Stimulated activated CD4-positive, alpha-beta T cell treated with anti-CD3 and anti-CD28 coated beads, Interleukin-15, amount 100 ng/mL, for 48 hours (primary cell): ENCODE results near the gene PEX11B.
"Not testable (repeated sequence)": the region's sequence is repeated elsewhere in the genome, so short reads cannot be mapped to it uniquely, and the experiment has no call there.

Experiments
- DNase-seq, 2 donors: peaks; one replicate each; pipeline ENCODE4 v3.0.0-alpha.2; 2020; ENCODE audit warnings: low read depth in 2 of 2

Gene PEX11B

GRCh38 chr1:145952903-145953302, 34.4 kb upstream of the PEX11B start:
- DNase-seq = no peak

GRCh38 chr1:145951526-145951925, 33.0 kb upstream of the PEX11B start:
- no peak for DNase-seq

- no peak for DNase-seq
Observed at GRCh38 chr1:145949219-145949618, 30.7 kb upstream of the PEX11B start.

GRCh38 chr1:145947551-145947950, 29.0 kb upstream of the PEX11B start:
- no peak for DNase-seq

- no peak for DNase-seq
Observed at GRCh38 chr1:145946477-145946986, 28.0 kb upstream of the PEX11B start.

GRCh38 chr1:145944532-145944931, 26.0 kb upstream of the PEX11B start:
- no peak for DNase-seq

- DNase-seq = no peak
Observed at GRCh38 chr1:145942871-145943270, 24.4 kb upstream of the PEX11B start.

GRCh38 chr1:145942405-145942804, 23.9 kb upstream of the PEX11B start:
- no peak for DNase-seq

GRCh38 chr1:145937436-145937835, 18.9 kb upstream of the PEX11B start:
- no peak for DNase-seq

- DNase-seq = no peak
Observed at GRCh38 chr1:145936247-145936646, 17.7 kb upstream of the PEX11B start.

- no peak for DNase-seq
Observed at GRCh38 chr1:145935708-145936107, 17.2 kb upstream of the PEX11B start.

- DNase-seq = not testable (repeated sequence)
Observed at GRCh38 chr1:145932522-145933009, 14.0 kb upstream of the PEX11B start.

GRCh38 chr1:145927916-145928643, 9.6 kb upstream of the PEX11B start:
- no peak for DNase-seq

GRCh38 chr1:145927063-145927886, 8.8 kb upstream of the PEX11B start, which contains the start of gene RBM8A:
Gene RBM8A, minus strand, starts transcription at chr1:145927484. Its CDS starts 58 bp downstream, at chr1:145927426.
- peak; percentile 91 to 92 for DNase-seq

- DNase-seq = peak; percentile 46 to 49
Observed at GRCh38 chr1:145926686-145927062, 8.2 kb upstream of the PEX11B start.

- DNase-seq = no peak
Observed at GRCh38 chr1:145922266-145922665, 3.7 kb upstream of the PEX11B start.

GRCh38 chr1:145920297-145920696, 1.8 kb upstream of the PEX11B start:
- not testable (repeated sequence) for DNase-seq

- DNase-seq = no peak
Observed at GRCh38 chr1:145918992-145919939, 749 bp upstream of the PEX11B start.

- no peak for DNase-seq
Observed at GRCh38 chr1:145917595-145917994, 922 bp downstream of the PEX11B start.

GRCh38 chr1:145916745-145917144, 1.8 kb downstream of the PEX11B start:
- DNase-seq = no peak

- no peak for DNase-seq
Observed at GRCh38 chr1:145912128-145912641, 6.3 kb downstream of the PEX11B start.
